ENCODE measurements around the gene MAPK6. TPM values are rescaled to one million over a fixed set of nuclear protein-coding genes. Genes with fewer than 3 reads are reported as not detected.

The MAPK6 gene
- total RNA-seq, 1 experiment from 2014 or later: 56.4 TPM

DNA sequence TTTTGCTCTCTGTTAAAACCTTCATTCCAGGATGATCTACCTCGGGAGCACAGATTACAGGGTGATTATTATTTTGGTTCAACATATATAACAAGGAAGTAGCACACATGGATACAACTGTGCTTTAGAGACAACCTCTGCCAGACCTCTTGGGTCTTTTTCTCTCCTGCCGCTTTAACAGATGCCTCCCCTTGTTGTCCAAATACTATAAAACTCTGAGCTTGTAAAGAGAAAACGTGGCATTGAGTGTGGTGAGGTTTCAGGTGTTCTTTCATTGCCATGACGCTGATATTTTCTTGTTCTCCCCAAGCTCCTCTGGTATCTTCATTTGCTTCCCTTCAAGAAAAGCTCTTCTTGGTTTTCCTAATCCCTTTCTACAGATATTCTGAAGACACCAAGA is 64.6 kb downstream of the MAPK6 start:
- BruUV-seq (replicated peaks): no TSS peak
- Histone ChIP-seq H3K4me3 (ENCODE audit: low read depth, low read length, poor library complexity, severe bottlenecking) (no peak overlapping the region), H3K36me3 (ENCODE audit: insufficient read depth, low read length, poor library complexity, severe bottlenecking) (no peaks in the 10 kb centered on the region), H3K9me3 (ENCODE audit: low read depth, low read length, poor library complexity, severe bottlenecking) (peaks cover 7% of the 10 kb centered on the region), H3K27me3 (replicated peaks; ENCODE audit: insufficient read depth, low read depth, low read length, poor library complexity) (no peaks in the 10 kb centered on the region), H3K4me1 (ENCODE audit: insufficient read depth, low read length, poor library complexity, severe bottlenecking) (peaks cover 4% of the 10 kb centered on the region), H3K27ac (ENCODE audit: low read depth, low read length, poor library complexity, severe bottlenecking) (no peak overlapping the region)
- intact Hi-C loops (cut with micrococcal nuclease; ENCODE audit: unreplicated experiment): loop anchor here (5.0 kb wide), 1 partner anchor 59 kb away; no protein-coding TSS in a partner anchor
- ChIA-PET CTCF (interaction anchor here (0.6 kb wide), 1 partner anchor 259 kb away, joined by 9 read pairs; no protein-coding TSS in a partner anchor), POLR2A (ENCODE audit: low non-redundant PET) (interaction anchor here (0.6 kb wide), 1 partner anchor 111 kb away, joined by 3 read pairs; no protein-coding TSS in a partner anchor)
- TF ChIP-seq, protein P1, sequence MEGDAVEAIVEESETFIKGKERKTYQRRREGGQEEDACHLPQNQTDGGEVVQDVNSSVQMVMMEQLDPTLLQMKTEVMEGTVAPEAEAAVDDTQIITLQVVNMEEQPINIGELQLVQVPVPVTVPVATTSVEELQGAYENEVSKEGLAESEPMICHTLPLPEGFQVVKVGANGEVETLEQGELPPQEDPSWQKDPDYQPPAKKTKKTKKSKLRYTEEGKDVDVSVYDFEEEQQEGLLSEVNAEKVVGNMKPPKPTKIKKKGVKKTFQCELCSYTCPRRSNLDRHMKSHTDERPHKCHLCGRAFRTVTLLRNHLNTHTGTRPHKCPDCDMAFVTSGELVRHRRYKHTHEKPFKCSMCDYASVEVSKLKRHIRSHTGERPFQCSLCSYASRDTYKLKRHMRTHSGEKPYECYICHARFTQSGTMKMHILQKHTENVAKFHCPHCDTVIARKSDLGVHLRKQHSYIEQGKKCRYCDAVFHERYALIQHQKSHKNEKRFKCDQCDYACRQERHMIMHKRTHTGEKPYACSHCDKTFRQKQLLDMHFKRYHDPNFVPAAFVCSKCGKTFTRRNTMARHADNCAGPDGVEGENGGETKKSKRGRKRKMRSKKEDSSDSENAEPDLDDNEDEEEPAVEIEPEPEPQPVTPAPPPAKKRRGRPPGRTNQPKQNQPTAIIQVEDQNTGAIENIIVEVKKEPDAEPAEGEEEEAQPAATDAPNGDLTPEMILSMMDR (conservative IDR thresholded peaks at IDR 0.05; ENCODE audit: low read depth, low read length): no peak
- no peak for TF ChIP-seq EZH2 (IDR thresholded peaks at IDR 0.05; ENCODE audit: borderline replicate concordance, low read depth, low read length, poor library complexity, severe bottlenecking)
- DNase-seq (ENCODE audit: low spot score): no peak

DNA sequence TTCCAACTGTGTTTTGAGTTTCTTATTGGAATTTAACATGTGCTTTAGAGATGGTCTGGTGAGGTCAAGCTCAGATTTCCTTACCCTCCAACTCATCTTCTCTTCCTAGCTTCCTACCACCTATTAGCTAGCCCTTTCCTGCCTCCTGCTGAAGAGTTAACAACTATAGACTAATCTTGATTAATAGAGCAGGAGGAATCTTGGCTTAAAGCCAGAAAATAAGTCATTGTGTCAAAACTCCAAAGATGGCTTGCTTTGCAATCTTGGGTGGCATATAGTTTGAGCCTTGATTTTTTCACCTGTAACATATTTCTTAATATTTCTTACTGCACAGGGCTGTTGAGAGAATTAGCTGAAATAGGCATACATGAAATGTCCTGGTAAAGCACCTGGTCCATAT is 66.3 kb downstream of the MAPK6 start:
- ChIA-PET POLR2A (ENCODE audit: low non-redundant PET) (no interaction called here), CTCF (no interaction called here)
- BruUV-seq (replicated peaks): no TSS peak

DNA sequence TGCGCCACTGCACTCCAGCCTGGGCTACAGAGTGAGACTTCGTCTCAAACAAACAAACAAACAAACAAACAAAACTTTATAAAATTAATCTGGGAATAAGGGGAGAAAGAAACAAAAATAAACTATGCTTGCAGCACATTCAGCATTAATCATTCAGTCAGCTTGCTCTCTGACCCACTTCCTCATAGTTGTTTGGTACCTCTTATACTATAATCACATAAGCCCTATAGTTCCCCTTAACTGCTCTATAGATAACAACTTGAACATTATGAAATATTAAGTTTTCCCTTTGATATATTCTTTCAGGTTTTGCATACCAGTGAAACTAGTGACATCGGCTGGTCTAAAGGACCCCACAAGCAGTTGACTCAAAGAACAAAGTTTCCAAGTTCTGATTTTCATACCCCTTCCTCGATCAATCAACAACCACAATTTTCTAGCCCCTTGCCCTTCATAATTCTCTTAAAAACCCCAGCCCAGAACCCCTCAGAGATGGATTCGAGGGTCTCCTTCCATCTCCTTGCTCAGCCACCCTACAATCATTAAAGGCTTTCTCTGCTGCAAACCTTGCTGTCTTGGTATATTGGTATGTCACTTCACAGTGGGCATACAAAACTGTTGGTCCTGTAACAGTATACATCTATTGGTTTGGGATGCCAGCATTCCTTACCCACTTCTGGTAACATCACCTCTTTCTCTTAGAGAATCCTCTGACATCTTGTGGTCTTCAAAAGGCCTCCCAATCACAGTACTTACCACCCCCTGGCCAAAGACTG is 67.2 kb downstream of the MAPK6 start:
- TF ChIP-seq EZH2 (IDR thresholded peaks at IDR 0.05; ENCODE audit: borderline replicate concordance, low read depth, low read length, poor library complexity, severe bottlenecking): no peak
- TF ChIP-seq, protein P1 (conservative IDR thresholded peaks at IDR 0.05; ENCODE audit: low read depth, low read length): no peak
- Histone ChIP-seq H3K4me3 (ENCODE audit: low read depth, low read length, poor library complexity, severe bottlenecking) (no peak overlapping the region), H3K9me3 (ENCODE audit: low read depth, low read length, poor library complexity, severe bottlenecking) (peaks cover 14% of the 10 kb centered on the region), H3K27ac (ENCODE audit: low read depth, low read length, poor library complexity, severe bottlenecking) (no peak overlapping the region), H3K36me3 (ENCODE audit: insufficient read depth, low read length, poor library complexity, severe bottlenecking) (no peaks in the 10 kb centered on the region), H3K27me3 (replicated peaks; ENCODE audit: insufficient read depth, low read depth, low read length, poor library complexity) (no peaks in the 10 kb centered on the region), H3K4me1 (ENCODE audit: insufficient read depth, low read length, poor library complexity, severe bottlenecking) (peaks cover 4% of the 10 kb centered on the region)
- POLR2A ChIA-PET (ENCODE audit: low non-redundant PET): no interaction called here
- intact Hi-C loops (cut with micrococcal nuclease; ENCODE audit: unreplicated experiment): no loop called here
- no peak for DNase-seq (ENCODE audit: low spot score)
- BruUV-seq (replicated peaks): no TSS peak
- CTCF ChIA-PET: no interaction called here

More for the DNA sequence above, 66.3 kb downstream of the MAPK6 start:
- H3K4me3 ChIP-seq (ENCODE audit: low read depth, low read length, poor library complexity, severe bottlenecking): no peak overlapping the region
- peak; percentile 51 for DNase-seq (ENCODE audit: low spot score)
- H3K36me3 ChIP-seq (ENCODE audit: insufficient read depth, low read length, poor library complexity, severe bottlenecking): no peaks in the 10 kb centered on the region
- peaks cover 4% of the 10 kb centered on the region for H3K4me1 ChIP-seq (ENCODE audit: insufficient read depth, low read length, poor library complexity, severe bottlenecking)
- H3K9me3 ChIP-seq (ENCODE audit: low read depth, low read length, poor library complexity, severe bottlenecking): peaks cover 9% of the 10 kb centered on the region
- no peaks in the 10 kb centered on the region for H3K27me3 ChIP-seq (replicated peaks; ENCODE audit: insufficient read depth, low read depth, low read length, poor library complexity)
- intact Hi-C loops (cut with micrococcal nuclease; ENCODE audit: unreplicated experiment): no loop called here
- no peak overlapping the region for H3K27ac ChIP-seq (ENCODE audit: low read depth, low read length, poor library complexity, severe bottlenecking)
- no peak for TF ChIP-seq EZH2 (IDR thresholded peaks at IDR 0.05; ENCODE audit: borderline replicate concordance, low read depth, low read length, poor library complexity, severe bottlenecking)
